Memory B cell (primary cell): ENCODE results near the gene DDHD1.

Experiments used
- ATAC-seq: fragments of 150-1000 bp; cut with Tn5 transposase; 2 replicates; pipeline ENCODE4 v1.10.0; 2021; ENCODE audit warnings: low read depth, mild to moderate bottlenecking, moderate library complexity
- DNase-seq, 2 donors: peaks; one replicate each; pipeline ENCODE4 v3.0.0; 2022; ENCODE audit warnings: low spot score in 2 of 2
- H3K27ac Mint-ChIP-seq: one replicate; pipeline ENCODE4 v1.8.0; 2022; ENCODE audit warnings: mild to moderate bottlenecking, moderate library complexity, mixed read lengths
- H3K27me3 Mint-ChIP-seq: one replicate; pipeline ENCODE4 v1.8.0; 2022; ENCODE audit warnings: mixed read lengths
- H3K36me3 Mint-ChIP-seq: one replicate; pipeline ENCODE4 v1.8.0; 2022; ENCODE audit warnings: mild to moderate bottlenecking, mixed read lengths
- H3K4me1 Mint-ChIP-seq: one replicate; pipeline ENCODE4 v1.8.0; 2022; ENCODE audit warnings: mixed read lengths
- H3K4me3 Mint-ChIP-seq: one replicate; pipeline ENCODE4 v1.8.0; 2022; ENCODE audit warnings: mild to moderate bottlenecking, moderate library complexity, mixed read lengths
- H3K9me3 Mint-ChIP-seq: one replicate; pipeline ENCODE4 v1.8.0; 2022; ENCODE audit warnings: mixed read lengths

The DDHD1 gene

GRCh38 chr14:53020193-53020932 is 132.8 kb downstream of the DDHD1 start:
- ATAC-seq (no peak), DNase-seq (no peak)
- no peak overlapping the region for H3K4me3 Mint-ChIP-seq
- no peaks in the 10 kb centered on the region for H3K4me1 Mint-ChIP-seq
- peaks cover 2% of the 10 kb centered on the region for H3K27me3 Mint-ChIP-seq
- no peaks in the 10 kb centered on the region for H3K36me3 Mint-ChIP-seq
- no peaks in the 10 kb centered on the region for H3K9me3 Mint-ChIP-seq
- no peak overlapping the region for H3K27ac Mint-ChIP-seq

- Mint-ChIP-seq H3K27ac (no peak overlapping the region), H3K4me1 (no peaks in the 10 kb centered on the region), H3K36me3 (no peaks in the 10 kb centered on the region), H3K9me3 (no peaks in the 10 kb centered on the region), H3K4me3 (no peak overlapping the region), H3K27me3 (peaks cover 2% of the 10 kb centered on the region)
- no peak for ATAC-seq
- no peak for DNase-seq
Measured at GRCh38 chr14:53019406-53019805, 133.7 kb downstream of the DDHD1 start.

- Mint-ChIP-seq H3K27ac (no peak overlapping the region), H3K27me3 (peaks cover 2% of the 10 kb centered on the region), H3K4me1 (no peaks in the 10 kb centered on the region), H3K36me3 (no peaks in the 10 kb centered on the region), H3K9me3 (peaks cover 1% of the 10 kb centered on the region), H3K4me3 (no peak overlapping the region)
- no peak for ATAC-seq
- no peak for DNase-seq
Measured at GRCh38 chr14:53017837-53018236, 135.3 kb downstream of the DDHD1 start.

- Mint-ChIP-seq H3K9me3 (peaks cover 1% of the 10 kb centered on the region), H3K4me3 (no peak overlapping the region), H3K27ac (no peak overlapping the region), H3K27me3 (peaks cover 2% of the 10 kb centered on the region), H3K4me1 (no peaks in the 10 kb centered on the region), H3K36me3 (no peaks in the 10 kb centered on the region)
- ATAC-seq: no peak
- no peak for DNase-seq
Measured at GRCh38 chr14:53016919-53017318, 136.2 kb downstream of the DDHD1 start.

GRCh38 chr14:53016491-53016890 is 136.6 kb downstream of the DDHD1 start:
- Mint-ChIP-seq H3K36me3 (no peaks in the 10 kb centered on the region), H3K27ac (no peak overlapping the region), H3K9me3 (peaks cover 1% of the 10 kb centered on the region), H3K27me3 (peaks cover 2% of the 10 kb centered on the region), H3K4me3 (no peak overlapping the region), H3K4me1 (no peaks in the 10 kb centered on the region)
- DNase-seq (no peak), ATAC-seq (no peak)

- ATAC-seq (no peak), DNase-seq (no peak)
- Mint-ChIP-seq H3K4me1 (no peaks in the 10 kb centered on the region), H3K9me3 (peaks cover 1% of the 10 kb centered on the region), H3K36me3 (no peaks in the 10 kb centered on the region), H3K4me3 (no peak overlapping the region), H3K27ac (no peak overlapping the region), H3K27me3 (peaks cover 3% of the 10 kb centered on the region)
Measured at GRCh38 chr14:53011053-53011462, 142.1 kb downstream of the DDHD1 start.

GRCh38 chr14:53010193-53011040 is 142.7 kb downstream of the DDHD1 start:
- Mint-ChIP-seq H3K27ac (no peak overlapping the region), H3K4me3 (no peak overlapping the region), H3K36me3 (no peaks in the 10 kb centered on the region), H3K27me3 (peaks cover 4% of the 10 kb centered on the region), H3K9me3 (peaks cover 1% of the 10 kb centered on the region), H3K4me1 (no peaks in the 10 kb centered on the region)
- DNase-seq (no peak), ATAC-seq (no peak)

- no peaks in the 10 kb centered on the region for H3K4me1 Mint-ChIP-seq
- ATAC-seq (no peak), DNase-seq (no peak)
- no peaks in the 10 kb centered on the region for H3K36me3 Mint-ChIP-seq
- no peak overlapping the region for H3K4me3 Mint-ChIP-seq
- H3K9me3 Mint-ChIP-seq: no peaks in the 10 kb centered on the region
- peaks cover 4% of the 10 kb centered on the region for H3K27me3 Mint-ChIP-seq
- no peak overlapping the region for H3K27ac Mint-ChIP-seq
Measured at GRCh38 chr14:53006931-53007562, 146.1 kb downstream of the DDHD1 start.

GRCh38 chr14:53004976-53005375 is 148.1 kb downstream of the DDHD1 start:
- Mint-ChIP-seq H3K4me1 (no peaks in the 10 kb centered on the region), H3K27ac (no peak overlapping the region), H3K4me3 (no peak overlapping the region), H3K36me3 (no peaks in the 10 kb centered on the region), H3K9me3 (no peaks in the 10 kb centered on the region), H3K27me3 (peaks cover 4% of the 10 kb centered on the region)
- DNase-seq: no peak
- no peak for ATAC-seq

GRCh38 chr14:53003776-53004175 is 149.3 kb downstream of the DDHD1 start:
- peaks cover 4% of the 10 kb centered on the region for H3K27me3 Mint-ChIP-seq
- no peaks in the 10 kb centered on the region for H3K4me1 Mint-ChIP-seq
- H3K36me3 Mint-ChIP-seq: no peaks in the 10 kb centered on the region
- H3K4me3 Mint-ChIP-seq: no peak overlapping the region
- no peaks in the 10 kb centered on the region for H3K9me3 Mint-ChIP-seq
- ATAC-seq (no peak), DNase-seq (no peak)
- no peak overlapping the region for H3K27ac Mint-ChIP-seq

- DNase-seq: no peak
- Mint-ChIP-seq H3K27me3 (peaks cover 4% of the 10 kb centered on the region), H3K27ac (no peak overlapping the region), H3K36me3 (no peaks in the 10 kb centered on the region), H3K4me3 (no peak overlapping the region), H3K4me1 (no peaks in the 10 kb centered on the region), H3K9me3 (no peaks in the 10 kb centered on the region)
- no peak for ATAC-seq
Measured at GRCh38 chr14:53002576-53002975, 150.5 kb downstream of the DDHD1 start.

- peaks cover 4% of the 10 kb centered on the region for H3K27me3 Mint-ChIP-seq
- no peaks in the 10 kb centered on the region for H3K36me3 Mint-ChIP-seq
- ATAC-seq (no peak), DNase-seq (no peak)
- H3K9me3 Mint-ChIP-seq: no peaks in the 10 kb centered on the region
- H3K4me3 Mint-ChIP-seq: no peak overlapping the region
- H3K4me1 Mint-ChIP-seq: no peaks in the 10 kb centered on the region
- H3K27ac Mint-ChIP-seq: no peak overlapping the region
Measured at GRCh38 chr14:53001787-53002378, 151.2 kb downstream of the DDHD1 start.

- Mint-ChIP-seq H3K4me1 (no peaks in the 10 kb centered on the region), H3K9me3 (no peaks in the 10 kb centered on the region), H3K27ac (no peak overlapping the region), H3K4me3 (no peak overlapping the region), H3K36me3 (no peaks in the 10 kb centered on the region), H3K27me3 (peaks cover 2% of the 10 kb centered on the region)
- ATAC-seq (no peak), DNase-seq (no peak)
Measured at GRCh38 chr14:52998376-52999015, 154.6 kb downstream of the DDHD1 start.
